HG03139 (cell line): ENCODE results near the gene MATN4.
"Not testable (repeated sequence)": the region's sequence is repeated elsewhere in the genome, so short reads cannot be mapped to it uniquely, and the experiment has no call there.

Source experiments
- ATAC-seq: cut with Tn5 transposase; IDR thresholded peaks from one replicate; pipeline ENCODE4 v1.9.1; 2021; ENCODE audit not compliant: unreplicated experiment

The MATN4 gene, protein sequence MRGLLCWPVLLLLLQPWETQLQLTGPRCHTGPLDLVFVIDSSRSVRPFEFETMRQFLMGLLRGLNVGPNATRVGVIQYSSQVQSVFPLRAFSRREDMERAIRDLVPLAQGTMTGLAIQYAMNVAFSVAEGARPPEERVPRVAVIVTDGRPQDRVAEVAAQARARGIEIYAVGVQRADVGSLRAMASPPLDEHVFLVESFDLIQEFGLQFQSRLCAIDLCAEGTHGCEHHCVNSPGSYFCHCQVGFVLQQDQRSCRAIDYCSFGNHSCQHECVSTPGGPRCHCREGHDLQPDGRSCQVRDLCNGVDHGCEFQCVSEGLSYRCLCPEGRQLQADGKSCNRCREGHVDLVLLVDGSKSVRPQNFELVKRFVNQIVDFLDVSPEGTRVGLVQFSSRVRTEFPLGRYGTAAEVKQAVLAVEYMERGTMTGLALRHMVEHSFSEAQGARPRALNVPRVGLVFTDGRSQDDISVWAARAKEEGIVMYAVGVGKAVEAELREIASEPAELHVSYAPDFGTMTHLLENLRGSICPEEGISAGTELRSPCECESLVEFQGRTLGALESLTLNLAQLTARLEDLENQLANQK

DNA sequence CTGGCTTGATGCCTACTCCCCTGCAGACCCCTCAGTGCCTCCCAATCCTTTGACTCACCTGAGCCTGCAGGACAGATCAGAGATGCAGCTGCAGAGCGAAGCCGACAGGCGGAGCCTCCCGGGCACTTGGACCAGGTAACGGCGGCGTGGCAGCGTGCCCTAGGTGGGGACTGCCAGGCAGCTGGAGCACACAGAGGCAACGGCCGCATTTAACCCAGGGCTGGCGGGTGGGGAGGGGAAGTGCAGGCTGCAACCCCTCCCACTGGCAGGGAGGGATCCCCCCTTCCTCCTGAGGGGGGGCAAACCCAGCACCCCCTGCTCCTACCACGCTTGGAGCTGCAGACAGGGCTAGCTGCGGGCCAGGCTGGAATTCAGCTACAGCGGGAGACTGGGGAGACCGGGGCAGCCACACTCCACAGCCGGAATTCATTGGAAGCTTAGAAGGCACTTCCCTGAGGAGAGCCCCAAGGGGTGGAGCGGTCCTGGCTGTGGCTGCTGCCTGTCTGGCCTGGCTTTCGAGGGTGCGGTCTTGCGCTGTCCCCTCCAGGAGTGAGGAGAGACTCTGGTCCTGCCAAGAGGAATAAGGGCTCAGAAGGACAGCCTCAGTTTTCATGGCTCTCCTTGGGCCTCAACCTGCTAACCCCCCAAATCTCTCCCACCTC lies at the start of gene MATN4:
Gene MATN4 (minus strand): TSS at position 183 of the 662 bp plus-strand sequence. CDS start 2,717 bp downstream, outside the sequence.
- no peak for ATAC-seq

DNA sequence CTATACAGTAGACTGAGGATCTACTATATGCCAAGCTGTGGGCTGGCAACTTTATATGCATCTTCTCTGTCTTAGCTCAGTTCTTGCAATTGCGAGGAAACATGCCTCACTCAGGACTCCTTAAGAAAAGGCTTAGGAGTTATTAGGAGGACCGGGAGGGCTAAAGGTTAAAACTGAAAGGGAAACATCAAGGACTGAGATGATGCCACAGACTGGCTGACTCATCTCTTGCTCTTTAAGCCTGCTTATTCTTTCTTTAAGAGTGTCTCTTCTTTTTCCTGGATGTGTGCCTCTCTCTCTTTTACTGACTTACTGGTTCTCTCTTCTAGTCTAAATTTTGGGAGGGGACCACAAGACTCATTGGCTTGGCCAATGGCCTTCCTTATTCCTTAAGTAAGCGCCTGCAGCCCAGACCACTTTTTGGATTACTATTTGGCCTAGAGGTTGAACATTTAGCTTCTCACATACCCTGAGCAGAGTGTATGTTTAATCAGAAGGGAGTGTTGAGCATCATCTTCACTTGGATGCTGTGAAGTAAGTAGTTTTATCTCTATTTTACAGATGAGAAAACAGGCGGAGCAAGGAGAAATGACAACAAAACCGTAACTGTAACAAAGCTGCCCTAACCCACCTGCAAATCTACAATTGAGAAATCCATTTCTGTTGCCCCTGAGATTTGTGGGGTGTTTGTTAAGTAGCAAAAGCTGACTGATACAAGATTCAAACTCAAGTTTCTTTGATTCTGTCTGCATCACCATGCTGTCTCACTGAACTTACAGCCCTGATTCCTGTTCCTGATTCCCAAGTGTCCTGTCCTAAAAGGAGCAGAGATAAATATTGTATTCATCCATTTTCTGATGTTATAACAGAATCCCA lies 47.3 kb upstream of the MATN4 start:
- no peak for ATAC-seq

DNA sequence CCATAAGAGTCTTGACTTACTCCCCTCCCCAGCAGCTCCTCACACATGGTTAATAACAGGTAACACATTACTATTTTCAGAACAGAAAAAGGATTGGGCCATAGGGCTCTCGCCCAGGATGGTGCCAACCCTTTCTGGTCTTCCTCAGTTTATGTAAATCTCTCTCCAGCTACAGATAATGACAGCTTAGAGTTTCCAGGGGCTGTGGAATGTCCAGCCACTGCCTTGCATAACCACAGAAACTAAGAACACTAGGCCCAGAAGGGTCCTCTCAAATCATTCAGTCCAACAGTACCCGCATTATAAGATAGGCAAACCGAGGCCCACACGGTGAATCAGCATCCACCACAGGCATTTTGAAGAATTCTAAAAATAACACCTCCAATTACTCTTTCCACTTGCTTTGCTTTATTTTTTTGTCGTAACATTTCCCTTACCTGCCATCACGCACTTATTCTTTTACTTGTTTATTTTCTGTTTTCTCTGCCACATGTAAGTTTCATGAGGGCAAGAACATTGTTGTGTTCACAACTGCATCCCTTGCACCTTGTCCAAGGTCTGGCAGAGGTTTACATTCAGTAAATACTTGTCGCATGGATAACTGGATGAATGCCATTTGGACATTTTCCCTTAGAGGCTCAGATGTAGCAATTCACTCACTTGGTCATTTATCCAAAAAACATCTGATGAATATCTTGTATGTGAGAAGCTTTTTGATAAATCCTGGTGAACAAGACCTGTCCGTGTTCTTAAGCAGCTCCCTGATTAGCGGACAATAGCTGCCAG lies 46.5 kb upstream of the MATN4 start:
- no peak for ATAC-seq

DNA sequence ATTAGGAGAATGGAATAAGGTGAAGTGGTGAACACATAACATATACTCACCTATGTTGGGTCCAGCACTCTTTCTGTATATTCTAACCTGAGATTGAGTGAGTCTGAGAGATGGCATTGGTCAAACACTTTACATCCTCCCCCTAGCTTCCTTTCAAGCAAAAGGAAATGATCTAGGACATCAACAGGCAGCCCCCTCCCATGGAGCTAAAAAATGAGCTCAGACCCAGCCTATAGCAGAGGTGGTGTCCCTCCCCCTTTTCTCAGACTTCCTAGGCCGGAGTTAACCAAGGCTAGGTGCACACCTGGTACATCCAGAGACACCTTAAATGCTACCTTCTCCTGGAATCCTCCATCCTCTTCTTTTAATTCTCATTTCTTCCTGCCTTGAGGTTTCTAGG lies 45.6 kb upstream of the MATN4 start:
- ATAC-seq: no peak

DNA sequence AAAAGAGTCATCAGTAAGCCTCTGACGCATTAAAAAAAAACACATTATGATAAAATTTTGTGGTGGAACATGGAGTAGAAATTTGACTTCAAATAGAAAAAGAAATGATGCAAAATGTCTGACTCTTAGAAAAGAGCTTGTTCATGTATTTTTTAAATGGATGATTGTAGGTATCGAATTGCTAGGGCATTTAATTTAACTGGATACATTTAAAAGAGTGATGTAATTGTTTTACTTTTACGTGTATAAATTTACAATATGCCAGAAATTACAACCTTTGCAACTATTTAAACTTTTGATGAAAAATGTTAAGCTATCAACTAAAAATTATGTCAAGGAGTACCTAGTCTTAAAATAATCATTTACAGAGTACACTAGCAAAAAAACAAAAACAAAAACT lies 44.6 kb upstream of the MATN4 start:
- no peak for ATAC-seq

DNA sequence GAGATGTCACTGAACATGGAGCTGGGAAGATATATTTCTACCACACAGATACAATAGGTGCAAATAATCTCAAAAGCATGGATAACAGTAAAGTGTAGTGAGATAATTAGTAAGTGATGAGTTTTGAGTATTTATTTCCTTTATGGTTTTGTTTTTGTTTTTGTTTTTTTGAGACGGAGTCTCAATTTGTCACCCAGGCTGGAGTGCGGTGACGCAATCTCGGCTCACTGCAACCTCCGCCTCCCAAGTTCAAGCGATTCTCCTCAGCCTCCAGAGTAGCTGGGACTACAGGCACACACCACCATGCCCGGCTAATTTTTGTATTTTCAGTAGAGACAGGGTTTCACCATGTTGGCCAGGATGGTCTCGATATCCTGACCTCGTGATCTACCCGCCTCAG lies 42.7 kb upstream of the MATN4 start:
- ATAC-seq: not testable (repeated sequence)

DNA sequence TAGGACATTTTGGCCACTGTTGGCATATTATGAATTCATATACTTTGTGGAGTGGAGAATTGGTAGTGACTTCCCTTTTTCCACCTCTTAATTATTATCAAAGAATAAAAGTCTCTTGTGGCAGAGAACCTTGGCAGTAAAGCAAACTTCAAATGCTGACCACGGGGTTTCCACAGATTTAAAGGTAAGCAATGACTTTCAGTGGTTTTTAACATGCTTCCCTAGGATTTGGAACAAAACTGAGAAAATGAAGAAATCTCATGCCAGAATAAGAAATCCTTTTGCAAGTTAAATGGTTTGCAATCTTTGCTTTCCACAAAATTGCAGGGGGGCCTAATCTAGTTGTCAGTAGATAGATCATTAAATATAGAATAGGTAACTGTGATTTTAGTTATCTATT lies 42.1 kb upstream of the MATN4 start:
- ATAC-seq: no peak

DNA sequence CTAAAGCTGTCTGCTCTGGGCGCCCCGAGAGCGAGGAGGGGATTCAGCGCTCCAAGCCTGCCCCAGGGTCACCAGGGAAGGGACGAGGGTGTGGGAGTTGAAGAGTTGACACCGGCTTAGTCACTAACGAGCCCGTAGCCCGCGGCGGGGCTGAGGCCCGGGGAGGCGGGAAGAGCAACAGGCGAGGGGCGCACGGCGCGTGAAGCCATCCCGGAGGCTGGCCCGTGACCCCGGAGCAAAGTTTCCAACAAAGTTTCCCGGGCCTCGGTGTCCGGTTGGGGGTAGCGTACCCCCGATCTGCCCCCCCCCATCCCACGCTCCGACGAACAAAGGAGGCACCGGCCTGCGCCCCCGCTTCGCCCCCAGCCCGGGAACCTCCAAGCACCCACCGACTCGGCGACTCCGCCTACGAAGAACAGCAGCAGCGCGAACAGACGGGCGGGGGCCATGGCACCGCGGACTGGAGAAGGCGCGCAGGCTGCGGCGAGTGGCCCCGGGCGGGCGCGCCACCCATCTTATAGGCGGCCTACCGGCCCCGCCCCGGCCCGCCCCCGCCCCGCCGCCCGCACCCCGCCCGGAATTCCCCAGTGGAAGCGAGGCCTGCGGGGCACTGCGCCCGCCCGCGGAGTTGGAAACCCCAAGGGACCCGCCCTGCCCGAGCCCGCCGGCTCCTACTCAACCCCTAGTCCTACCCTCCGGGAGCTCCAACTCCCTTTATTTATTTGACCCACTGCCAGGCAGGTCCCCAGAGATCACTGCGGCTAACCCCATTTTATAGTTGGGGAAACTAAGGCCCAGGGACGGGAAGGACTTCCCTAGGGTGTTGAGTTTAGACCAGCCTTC lies 40.1 kb upstream of the MATN4 start, which contains the start of gene SDC4:
Gene SDC4 (minus strand): TSS at position 489 of the 843 bp plus-strand sequence. CDS start 40 bp downstream, at position 449.
- no peak for ATAC-seq

DNA sequence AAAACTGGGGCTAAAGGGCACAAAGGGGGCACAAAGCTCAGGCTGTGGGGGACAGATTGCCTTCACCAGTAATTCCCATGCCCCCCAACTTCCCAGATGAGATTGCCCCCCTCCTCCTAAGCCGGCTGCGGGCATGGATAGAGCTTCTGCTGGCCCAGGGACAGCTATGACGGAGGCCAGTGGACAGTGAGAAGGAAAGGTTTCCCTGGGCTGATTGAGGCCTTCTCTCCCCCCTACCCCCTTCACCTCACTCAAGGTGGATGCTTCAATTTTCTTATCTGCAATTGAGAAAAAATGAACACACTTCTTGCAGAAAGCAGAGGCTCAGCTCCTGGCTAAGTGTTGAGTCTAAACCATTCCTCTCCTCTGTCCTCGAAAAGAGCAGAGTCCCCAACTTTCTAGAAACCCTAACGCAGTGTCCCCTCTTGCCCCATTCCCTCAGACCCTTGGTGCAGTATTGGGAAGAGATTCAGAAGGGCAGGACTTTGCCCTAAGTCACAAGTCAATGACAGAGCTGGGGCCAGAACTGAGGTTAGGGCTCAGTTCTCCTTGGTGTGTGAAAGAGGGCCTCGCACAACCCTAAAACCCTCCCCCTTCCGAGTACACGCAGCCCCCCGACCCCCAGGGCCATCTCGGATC lies 39.3 kb upstream of the MATN4 start:
- no peak for ATAC-seq

DNA sequence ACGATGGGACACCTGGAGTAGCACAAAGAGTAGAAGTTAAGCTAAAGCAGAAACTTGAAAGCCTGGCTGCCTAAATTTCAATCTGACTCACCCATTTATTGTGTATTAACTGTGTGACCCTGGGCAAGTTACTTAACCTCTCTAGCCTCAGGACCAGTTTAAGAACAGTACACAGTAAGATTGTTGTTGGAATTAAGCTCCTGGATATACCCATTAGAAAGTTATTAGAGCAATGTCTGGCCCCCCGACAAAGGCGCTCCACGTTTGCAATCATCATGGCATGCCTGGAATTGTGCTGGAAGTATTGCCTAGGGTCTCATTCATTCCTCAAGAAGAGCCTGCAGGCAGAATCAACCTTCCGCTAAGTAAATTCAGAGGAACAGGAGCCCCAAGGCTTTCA lies 38.8 kb upstream of the MATN4 start:
- no peak for ATAC-seq

DNA sequence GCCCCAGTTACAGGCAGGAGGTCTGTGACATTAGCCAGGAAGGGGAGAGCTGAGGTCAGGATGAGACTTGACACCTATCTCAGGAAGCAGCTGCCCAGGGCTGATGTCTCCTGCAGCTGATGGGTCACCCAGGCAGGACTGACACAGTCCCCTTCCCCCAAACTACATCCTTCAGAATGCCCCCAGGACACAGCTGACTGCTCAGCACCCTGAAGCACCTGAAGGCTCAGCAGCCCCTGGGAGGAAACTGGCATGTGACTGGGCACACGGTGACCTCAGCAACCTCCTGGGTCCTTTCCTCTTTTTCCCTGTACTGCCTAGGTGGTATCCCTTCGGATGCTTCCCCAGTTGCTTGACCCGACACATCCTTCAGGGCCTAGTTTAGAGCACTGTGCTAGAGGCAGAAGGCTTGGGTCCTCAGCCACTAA lies 38.2 kb upstream of the MATN4 start:
- ATAC-seq: no peak

DNA sequence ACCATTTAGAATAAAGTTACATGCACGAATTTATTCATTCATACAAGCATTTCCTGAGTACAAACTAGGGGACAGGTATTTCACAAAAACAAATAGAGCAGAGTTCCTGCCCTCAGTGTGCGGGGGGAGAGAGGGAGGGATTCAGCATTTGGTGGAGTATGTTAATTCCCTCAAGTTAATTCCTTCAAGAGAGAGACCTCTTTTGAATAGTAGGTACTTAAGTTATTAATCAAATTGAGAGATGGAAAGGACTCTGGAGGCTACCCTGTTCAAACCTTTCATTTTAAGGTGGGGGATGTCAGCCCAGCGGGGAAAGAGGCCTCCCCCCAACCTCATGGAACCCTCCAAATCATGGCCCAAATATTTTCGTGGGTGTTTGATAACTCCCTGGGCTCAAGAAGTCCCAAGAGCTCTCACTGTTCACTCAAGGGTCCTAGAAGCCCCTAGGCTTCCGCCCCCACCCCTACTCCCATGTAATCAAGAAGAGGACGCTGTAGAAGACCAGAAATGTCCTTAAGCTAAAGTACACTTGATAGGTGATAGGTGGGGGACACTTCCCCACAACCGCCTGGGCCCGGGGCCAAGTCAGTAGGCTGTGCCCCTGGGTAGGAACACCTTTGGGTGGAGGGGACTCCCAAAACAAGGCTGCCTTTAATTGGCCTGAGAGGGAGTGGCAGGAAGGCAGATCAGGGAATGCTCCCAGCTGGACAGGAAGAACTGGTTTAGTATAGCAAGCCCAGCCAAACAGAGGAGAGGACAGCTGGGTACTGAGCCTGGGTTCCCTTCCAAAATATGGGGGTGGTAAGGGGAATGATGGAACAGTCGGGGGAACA lies 37.2 kb upstream of the MATN4 start:
- no peak for ATAC-seq

DNA sequence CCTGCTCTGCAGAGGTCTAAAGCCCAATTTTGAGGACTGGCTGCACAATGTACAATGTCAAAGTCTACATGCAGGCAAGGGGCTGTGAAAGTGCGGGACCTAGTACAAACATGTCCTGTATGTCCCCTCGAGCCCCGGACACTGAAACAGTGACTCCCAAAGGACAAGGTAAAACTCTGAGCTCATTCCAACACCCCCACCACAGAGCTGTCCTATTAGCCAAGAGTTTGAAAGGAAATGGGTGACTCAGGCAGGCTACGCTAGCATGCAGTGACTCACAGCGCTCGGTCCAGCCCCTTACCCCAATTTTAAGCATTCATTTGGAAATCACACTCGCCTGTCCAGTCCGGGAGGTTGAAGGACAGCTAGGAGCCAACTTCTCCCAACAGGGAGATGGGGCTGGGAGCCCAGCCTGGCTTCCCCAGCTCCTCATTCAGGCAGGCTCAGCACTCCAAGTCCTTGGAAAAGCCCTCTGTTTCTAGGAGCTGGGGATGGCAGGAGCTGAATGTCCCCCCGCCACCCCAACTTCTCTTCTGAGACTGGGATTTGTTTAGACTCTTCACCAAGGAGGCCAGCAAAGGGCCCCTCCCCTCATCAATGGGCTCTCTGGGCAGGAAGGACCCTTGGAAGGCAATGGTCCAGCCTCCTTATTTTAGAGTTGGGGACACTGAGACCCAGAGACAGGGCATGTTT lies 36.2 kb upstream of the MATN4 start:
- ATAC-seq: no peak

DNA sequence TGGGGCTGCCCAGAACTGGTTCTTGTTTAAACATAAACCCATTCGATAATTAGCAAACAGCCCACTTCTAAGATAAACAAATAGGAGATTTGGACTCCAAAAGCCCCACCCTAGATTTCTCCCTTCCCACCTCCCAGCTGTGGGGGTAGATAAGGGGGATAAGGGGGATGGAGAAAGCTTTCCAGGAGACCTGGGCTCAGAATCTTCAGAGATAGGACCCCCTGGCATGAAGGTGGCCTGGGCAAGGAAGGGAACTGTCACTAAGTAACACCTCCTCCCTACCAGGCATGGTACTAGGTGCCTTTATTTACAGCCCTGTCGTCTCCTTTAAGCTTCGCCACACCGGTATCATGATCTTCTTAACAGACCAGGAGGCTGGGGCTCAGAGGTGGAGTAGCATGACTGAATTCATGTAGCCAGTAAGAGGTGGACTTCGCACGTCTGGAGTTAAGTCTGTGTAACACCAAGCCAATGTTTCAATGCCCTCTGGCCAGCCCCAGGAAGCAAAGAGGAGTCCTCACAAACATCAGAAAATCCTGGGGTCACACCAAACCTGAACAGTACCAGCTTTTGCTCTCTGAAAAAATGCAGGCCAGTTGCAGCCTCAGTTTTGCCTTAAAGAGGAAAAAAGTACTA lies 35.6 kb upstream of the MATN4 start:
- ATAC-seq: no peak

DNA sequence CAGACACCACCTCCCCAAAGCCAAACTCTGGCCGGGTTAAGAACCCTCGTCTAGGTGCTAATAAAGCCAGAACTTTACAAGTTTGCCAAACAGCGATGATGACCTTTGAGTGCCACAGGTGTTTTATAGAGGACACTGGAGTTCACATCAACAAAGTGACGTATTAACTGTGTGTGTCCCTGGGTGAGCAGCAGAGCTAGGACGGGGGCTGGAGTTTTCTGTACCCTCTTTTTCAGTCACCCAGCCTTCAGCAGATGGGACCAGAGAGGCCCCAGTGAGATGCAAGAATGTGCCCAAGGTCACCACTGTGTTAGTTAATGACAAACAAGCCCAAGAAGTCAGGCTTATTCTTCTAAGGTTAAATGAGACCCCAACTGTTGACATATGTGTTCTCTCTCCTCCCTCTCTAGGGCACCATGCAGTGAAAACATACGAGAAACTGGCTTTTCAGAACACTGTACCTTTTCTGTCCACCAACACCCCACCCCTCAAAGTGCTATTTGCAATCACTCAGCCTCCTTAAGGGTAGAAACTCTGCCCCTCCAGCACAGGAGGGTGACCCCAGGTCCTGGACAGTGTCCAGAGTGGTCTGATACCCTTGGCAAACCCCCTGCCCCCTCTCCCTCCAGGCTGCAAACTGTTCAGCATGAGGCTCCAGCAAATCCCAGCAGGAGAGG lies 34.9 kb upstream of the MATN4 start:
- ATAC-seq: no peak
